GM21723 (cell line): ENCODE measurements around the gene CTAGE15.

Experiments used
- ATAC-seq: cut with Tn5 transposase; IDR thresholded peaks from one replicate; pipeline ENCODE4 v1.9.1; 2021; ENCODE audit warnings: mild to moderate bottlenecking, moderate library complexity; ENCODE audit not compliant: unreplicated experiment

CTAGE15 gene

DNA sequence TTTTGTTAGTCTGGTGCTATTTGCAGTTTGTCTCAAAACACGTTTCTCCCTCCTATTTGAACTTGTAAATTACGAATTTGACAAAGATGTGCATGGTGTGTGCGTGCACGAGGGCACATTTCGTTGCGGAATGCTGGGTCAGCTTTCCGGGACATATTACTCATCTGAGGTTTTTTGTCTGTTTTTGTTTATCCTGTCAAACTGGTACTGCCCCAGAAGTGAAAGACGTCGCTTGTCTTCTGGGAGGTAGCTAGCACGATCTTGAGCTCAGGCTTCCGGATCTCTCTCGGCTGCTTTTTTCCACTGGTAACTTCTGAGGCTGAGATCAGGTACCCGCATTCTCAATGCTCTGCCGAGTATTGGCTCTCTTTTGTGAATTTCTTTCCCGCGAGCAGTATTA, 49.6 kb downstream of the CTAGE15 start:
- ATAC-seq = peak; percentile 46

DNA sequence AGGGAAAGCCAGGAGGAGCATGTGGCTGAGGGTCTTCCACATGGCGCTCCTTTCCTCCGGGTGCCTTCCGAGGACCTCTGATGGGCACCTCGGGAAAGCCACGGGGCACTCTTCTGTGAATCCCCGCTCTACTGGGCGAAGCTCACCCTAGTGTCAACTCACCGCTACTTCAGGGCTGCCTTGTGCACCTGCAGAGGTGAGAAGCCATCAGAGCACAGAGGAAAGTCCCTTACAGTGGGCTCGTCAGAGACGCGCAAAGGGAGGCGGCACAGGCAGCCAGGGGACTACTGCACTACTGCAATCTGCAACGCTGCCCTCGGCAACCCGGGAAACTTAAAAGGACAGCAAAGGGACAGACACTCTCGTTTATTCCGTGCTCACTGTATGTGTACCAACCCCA, 50.5 kb downstream of the CTAGE15 start:
- ATAC-seq = peak; percentile 28
